GM10266 (cell line): ENCODE results near the gene VRK2.

ENCODE experiments used
- DNase-seq: peaks from one replicate; pipeline ENCODE4 v3.0.0; 2012; ENCODE audit errors: extremely low spot score
- CTCF ChIP-seq: IDR thresholded peaks from 2 replicates; pipeline ENCODE4 v1.5.1; 2012; ENCODE audit warnings: mild to moderate bottlenecking, low read depth; ENCODE audit not compliant: control insufficient read depth, insufficient read depth; ENCODE audit errors: missing control alignments

The VRK2 gene

GRCh38 chr2:58204195-58204959, 157.8 kb downstream of the VRK2 start:
- TF ChIP-seq CTCF: no peak
- no peak for DNase-seq

- DNase-seq: no peak
- no peak for TF ChIP-seq CTCF
Measured at GRCh38 chr2:58206785-58207184, 160.2 kb downstream of the VRK2 start.

GRCh38 chr2:58207189-58207588, 160.6 kb downstream of the VRK2 start:
- DNase-seq: no peak
- no peak for TF ChIP-seq CTCF
